ENCODE measurements around the gene ZNF549.

- TF ChIP-seq CTCF (IDR thresholded peaks at IDR 0.05 in 8 of 11, conservative IDR thresholded peaks at IDR 0.05 in 3 of 11) (no peak), POLR2A (IDR thresholded peaks at IDR 0.05) (no peak), POLR2AphosphoS5 (IDR thresholded peaks at IDR 0.05) (no peak)
Measured at GRCh38 chr19:57515255-57515654, 11.9 kb upstream of the ZNF549 start.

All from spleen (tissue), 7 donors.